Pons (tissue), 1 donor: ENCODE results near the gene FCGR3A.
"Not testable (repeated sequence)": the region's sequence is repeated elsewhere in the genome, so short reads cannot be mapped to it uniquely, and the experiment has no call there.

Experiments
- DNase-seq: peaks from one replicate; pipeline ENCODE4 v3.0.0-alpha.2; 2016; ENCODE audit warnings: low spot score

FCGR3A gene

GRCh38 chr1:161549652-161550051 is at the start of gene FCGR3A:
Gene FCGR3A (minus strand): TSS chr1:161549818. CDS start chr1:161549736, 82 bp downstream.
- DNase-seq: peak; percentile 60

- not testable (repeated sequence) for DNase-seq
Observed at GRCh38 chr1:161597077-161597476, 47.5 kb upstream of the FCGR3A start.

GRCh38 chr1:161595583-161595982 is 46.0 kb upstream of the FCGR3A start:
- not testable (repeated sequence) for DNase-seq

- DNase-seq: not testable (repeated sequence)
Observed at GRCh38 chr1:161595173-161595572, 45.6 kb upstream of the FCGR3A start.

GRCh38 chr1:161594269-161594984 is 44.8 kb upstream of the FCGR3A start:
- DNase-seq: peak; percentile 63

- not testable (repeated sequence) for DNase-seq
Observed at GRCh38 chr1:161593092-161593755, 43.6 kb upstream of the FCGR3A start.

- not testable (repeated sequence) for DNase-seq
Observed at GRCh38 chr1:161592586-161592985, 43.0 kb upstream of the FCGR3A start.

- not testable (repeated sequence) for DNase-seq
Observed at GRCh38 chr1:161589920-161590319, 40.3 kb upstream of the FCGR3A start.

- not testable (repeated sequence) for DNase-seq
Observed at GRCh38 chr1:161589365-161589764, 39.7 kb upstream of the FCGR3A start.

GRCh38 chr1:161588596-161588995 is 39.0 kb upstream of the FCGR3A start:
- not testable (repeated sequence) for DNase-seq

GRCh38 chr1:161582882-161583281 is 33.3 kb upstream of the FCGR3A start:
- not testable (repeated sequence) for DNase-seq

GRCh38 chr1:161580879-161581537 is 31.4 kb upstream of the FCGR3A start:
- DNase-seq: not testable (repeated sequence)

- DNase-seq: not testable (repeated sequence)
Observed at GRCh38 chr1:161579856-161580507, 30.4 kb upstream of the FCGR3A start.

GRCh38 chr1:161576676-161577075 is 27.1 kb upstream of the FCGR3A start:
- not testable (repeated sequence) for DNase-seq

- not testable (repeated sequence) for DNase-seq
Observed at GRCh38 chr1:161571703-161572102, 22.1 kb upstream of the FCGR3A start.

GRCh38 chr1:161566602-161566960 is 17.0 kb upstream of the FCGR3A start:
- DNase-seq: not testable (repeated sequence)

GRCh38 chr1:161563522-161563921 is 13.9 kb upstream of the FCGR3A start:
- DNase-seq: not testable (repeated sequence)

GRCh38 chr1:161562441-161562840 is 12.8 kb upstream of the FCGR3A start:
- not testable (repeated sequence) for DNase-seq

- peak; percentile 75 for DNase-seq
Observed at GRCh38 chr1:161560960-161561715, 11.5 kb upstream of the FCGR3A start.

GRCh38 chr1:161557506-161558450 is 8.2 kb upstream of the FCGR3A start:
- DNase-seq: not testable (repeated sequence)
